GM18520 (cell line): ENCODE results near the gene ALG14.
"Not testable (repeated sequence)": the region's sequence is repeated elsewhere in the genome, so short reads cannot be mapped to it uniquely, and the experiment has no call there.

Experiments
- ATAC-seq: cut with Tn5 transposase; IDR thresholded peaks from one replicate; pipeline ENCODE4 v1.9.1; 2021; ENCODE audit not compliant: unreplicated experiment

The ALG14 gene

DNA sequence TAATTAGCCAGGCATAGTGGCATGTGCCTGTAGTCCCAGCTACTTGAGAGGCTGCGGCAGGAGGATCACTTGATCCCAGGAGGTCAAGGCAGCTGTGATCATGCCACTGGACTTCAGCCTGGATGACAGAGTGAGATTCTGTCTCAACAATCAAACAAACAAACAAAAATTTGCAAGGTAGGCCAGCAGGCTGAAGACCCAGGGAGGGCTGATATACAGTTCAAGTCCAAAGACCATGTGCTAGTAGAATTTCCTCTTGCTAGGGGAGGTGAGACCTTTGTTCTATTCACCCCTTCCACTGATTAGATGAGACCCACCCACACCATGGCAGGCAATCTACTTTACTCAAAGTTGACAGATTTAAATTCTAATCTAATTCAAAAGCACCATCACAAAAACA, 114.7 kb downstream of the ALG14 start:
- no peak for ATAC-seq

- no peak for ATAC-seq
Measured at GRCh38 chr1:94955767-94956632, 116.8 kb downstream of the ALG14 start.

DNA sequence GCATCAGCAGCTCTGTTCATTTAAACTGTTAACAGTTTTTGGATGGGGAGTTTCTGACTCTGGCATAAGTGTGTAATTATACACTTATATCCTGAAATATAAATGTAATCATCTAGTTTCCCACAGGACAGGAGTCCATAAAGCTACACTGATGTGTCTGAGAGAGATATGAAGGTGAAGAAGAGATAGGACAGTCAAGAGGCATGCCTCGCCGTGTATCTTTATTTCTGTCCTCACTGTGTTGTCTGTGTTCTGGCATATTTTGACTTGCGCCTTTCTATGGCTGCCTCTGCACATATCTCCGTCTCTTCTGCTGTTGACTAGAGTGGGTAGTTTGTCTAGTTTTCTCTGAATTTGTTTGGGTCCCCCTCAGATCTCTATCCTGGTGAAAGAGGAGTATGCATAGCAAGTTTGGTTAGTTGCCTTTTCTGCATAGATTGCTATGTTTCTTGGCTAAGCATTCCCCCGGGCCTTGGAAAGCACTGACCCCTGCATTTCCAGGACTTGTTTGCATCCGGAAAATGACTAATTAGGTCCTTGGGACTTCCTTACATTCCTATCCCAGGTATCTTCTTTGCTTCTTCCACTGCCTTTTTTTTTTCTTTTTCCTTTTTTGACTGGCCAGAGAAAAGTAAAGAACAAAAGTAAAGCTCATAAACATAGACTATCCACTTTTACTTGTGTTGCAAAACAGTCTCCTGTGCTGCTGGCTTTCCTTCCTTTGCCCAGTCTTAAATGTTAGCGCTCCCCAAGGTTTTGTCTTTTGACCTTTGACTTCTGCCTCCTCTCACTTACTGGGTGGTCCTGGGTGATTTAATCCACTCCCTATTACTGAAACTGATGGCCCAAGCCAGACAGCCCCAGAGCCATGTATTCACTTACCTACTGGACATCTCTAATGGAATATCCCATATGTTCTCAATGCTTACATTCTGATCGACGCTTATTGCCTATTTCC, 118.2 kb downstream of the ALG14 start:
- no peak for ATAC-seq

- ATAC-seq, result no peak
Measured at GRCh38 chr1:94953746-94954145, 119.0 kb downstream of the ALG14 start.

DNA sequence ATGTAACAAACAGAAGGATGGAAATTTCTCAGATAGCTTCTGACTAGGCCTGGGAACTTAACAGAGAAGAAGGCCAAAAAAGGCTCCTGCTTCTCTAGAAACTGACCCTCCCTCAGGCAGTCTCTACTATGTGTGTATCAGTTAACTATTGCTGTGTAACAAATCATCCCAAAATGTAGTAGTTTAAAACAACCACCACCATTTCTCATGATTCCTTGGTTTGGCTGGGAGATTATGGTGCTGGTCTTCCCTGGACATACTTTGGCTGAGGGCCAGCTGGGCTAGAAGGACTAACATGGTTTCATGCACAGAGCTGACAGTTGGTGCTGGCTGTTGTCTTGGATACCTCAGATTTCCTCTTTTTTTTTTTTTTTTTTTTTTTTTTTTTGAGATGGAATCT, 119.6 kb downstream of the ALG14 start:
- ATAC-seq, result no peak

GRCh38 chr1:94952539-94952938, 120.2 kb downstream of the ALG14 start:
- no peak for ATAC-seq

DNA sequence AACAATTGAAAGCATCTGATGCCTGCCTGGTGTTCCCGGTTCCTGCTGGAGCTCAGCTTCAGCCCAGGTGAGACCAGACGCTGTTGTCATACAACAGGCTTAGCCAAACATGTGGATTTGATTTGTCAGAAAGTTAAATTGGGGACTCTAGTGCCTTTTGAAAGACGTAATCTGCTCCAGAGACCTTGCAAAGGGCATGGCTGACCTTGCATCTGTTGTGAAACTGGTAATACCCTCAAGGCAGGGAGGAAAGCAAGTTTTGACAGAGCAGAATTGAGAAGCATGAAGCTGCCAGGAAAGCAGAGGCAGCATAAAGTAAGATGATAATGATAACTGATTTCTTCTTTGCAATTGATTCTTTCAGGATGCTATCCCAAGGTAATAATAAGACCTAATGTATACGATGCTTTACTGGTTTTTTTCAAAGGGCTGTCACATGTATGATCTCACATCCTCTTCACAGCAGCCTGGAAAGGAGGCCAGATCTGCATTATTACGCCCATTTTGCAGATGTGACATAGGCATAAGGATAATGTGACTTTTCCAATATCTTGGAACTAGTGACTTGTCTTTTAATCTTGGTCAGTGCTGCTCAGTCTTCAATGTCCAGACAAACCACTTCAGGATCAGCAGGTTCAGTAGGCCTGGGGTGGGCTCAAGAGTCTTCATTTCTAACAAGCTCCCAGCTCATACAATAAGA, 121.1 kb downstream of the ALG14 start:
- no peak for ATAC-seq

DNA sequence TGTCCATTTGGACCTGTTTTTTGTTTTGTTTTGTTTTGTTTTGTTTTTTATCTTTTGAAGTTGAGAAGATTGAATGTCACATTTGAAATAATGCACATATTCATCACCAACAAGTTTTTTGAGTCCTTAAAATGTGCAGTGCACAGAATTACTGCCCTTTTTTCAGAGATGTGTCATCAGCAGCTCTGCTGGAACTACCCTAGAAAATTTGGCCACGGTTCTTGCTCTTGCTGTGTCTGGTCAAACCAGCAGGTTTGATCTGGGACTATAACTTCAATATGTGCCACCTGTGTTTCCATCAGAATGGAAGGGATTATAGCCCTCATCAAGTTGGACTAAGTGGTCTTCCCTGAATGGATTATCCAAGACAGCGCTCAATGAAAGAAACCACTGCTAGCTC, 121.7 kb downstream of the ALG14 start:
- no peak for ATAC-seq

DNA sequence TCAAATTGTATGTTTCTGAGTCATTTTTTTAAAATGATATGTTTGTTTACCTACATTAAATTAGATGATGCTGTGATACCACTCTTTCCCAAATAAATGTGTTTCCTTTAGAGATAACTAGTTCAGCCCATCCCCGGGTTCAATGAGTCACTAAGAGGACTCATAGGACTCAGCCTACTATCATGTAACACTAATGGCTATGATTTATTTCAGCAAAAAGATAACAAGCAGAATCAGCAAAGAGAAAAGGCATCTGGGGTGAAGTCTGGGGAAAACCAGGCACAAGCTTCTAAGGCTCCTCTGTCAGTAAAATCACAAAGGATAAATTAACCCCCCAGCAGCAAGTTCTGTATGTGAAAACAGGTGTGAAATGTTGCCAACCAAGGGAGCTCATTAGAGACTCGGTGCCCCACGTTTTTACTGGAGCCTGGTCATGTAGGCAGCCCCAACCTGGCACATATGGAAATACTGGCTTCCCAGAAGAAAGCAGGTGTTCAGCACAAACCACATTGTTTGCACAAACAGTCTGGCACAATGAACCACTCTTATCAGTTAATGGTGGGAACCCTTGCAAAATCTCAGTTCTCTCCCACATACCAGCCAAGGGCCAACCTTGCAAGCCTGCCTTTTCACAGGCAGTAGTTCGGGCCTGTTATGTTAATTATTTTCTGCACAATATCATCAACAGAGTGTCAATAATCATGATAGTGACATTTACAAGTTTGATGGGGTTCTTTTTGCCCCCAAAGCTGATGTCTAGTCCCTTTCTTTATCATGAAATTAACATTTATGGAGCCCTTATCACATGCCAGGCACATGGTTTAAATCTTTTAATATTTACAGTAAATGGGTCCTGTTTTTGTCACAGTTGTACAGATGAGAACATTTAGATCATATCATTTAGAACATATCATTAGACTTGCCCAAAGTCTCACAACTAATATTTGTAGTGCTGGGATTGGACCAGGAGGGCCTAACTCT, 122.8 kb downstream of the ALG14 start:
- ATAC-seq, result no peak

DNA sequence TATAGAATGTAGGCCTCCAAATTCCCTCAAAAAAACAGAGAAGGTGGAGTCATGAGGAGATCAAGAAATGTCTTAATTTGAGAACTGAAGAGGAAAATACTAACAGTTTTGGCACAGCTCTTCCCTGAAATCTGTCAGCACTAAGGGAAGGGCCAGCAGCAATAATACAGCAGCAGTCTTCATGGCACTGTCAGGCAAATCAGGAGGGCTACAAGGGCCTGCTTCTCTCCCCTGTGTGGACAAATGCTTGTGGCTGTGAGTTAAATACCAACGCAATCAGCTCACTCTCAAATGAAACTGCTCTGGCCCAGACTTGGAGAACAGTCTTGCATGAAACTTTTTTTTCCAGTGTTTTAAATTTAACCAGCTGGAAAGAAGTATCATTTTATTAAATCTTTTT, 125.3 kb downstream of the ALG14 start:
- no peak for ATAC-seq

DNA sequence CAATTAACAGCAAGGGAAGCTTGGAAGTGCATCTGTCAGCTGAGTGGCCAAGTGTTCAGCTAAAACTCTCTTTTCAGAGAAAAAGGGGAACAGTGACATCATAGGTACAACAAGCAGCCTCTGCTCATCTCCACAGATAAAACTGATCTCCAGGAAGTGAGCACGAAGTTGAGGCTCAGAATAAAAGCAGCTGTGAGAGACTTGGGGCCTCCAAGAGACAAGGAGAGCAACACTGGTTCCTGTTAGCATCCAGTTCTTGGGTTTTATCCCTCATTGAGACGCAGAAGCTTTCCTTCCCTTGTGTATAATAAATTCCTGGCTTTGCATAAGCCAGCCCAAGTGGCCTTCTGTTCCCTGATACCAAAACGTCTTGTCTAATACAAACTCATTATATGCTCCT, 125.9 kb downstream of the ALG14 start:
- ATAC-seq, result no peak

DNA sequence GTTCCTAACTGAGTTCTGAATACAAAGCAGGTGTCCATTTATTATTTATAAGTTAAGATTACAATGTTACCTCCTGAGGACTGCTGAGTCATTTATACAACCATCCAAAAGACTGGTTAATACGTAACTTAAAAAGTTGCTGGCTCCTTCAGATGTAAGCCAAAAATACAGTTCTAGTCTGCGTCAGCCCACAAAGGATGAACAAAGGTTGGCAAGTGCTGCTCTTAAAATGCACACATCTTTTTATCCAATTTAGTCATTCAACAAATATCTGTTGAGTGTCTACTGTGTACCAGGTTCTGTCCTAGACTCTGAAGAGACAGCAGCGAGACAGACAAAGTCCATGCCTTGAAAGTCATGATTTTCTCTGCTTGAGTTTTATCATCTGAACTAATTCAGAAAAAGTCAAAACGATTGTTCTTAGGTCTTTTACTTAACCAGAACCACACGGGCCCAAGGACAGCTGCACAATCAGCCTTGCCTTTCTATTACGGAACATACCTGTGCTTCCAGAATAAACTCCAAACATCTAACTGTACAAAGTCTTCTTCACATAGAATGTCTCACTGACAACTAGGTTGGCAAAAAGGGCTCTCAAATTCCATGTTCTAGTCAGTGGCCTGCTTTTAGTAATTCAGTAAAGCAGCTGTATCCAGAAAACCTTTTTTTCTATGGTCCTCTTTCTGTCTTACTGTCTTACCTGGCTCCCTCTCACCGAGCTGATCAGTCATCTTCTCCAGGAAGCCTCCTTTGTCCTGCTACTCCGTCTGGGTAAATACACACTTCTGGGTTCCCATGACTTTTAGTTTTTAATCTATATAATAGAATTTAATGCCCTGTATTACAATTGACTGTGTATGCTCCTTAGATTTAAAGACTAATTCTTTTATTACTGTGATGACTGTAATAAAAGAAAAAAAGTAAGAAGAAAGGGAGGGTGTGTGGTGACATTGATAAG, 130.3 kb downstream of the ALG14 start:
- no peak for ATAC-seq

GRCh38 chr1:94941480-94941879, 131.3 kb downstream of the ALG14 start:
- ATAC-seq, result not testable (repeated sequence)

- no peak for ATAC-seq
Measured at GRCh38 chr1:94940738-94941137, 132.0 kb downstream of the ALG14 start.

- ATAC-seq, result no peak
Measured at GRCh38 chr1:94937820-94938219, 134.9 kb downstream of the ALG14 start.

DNA sequence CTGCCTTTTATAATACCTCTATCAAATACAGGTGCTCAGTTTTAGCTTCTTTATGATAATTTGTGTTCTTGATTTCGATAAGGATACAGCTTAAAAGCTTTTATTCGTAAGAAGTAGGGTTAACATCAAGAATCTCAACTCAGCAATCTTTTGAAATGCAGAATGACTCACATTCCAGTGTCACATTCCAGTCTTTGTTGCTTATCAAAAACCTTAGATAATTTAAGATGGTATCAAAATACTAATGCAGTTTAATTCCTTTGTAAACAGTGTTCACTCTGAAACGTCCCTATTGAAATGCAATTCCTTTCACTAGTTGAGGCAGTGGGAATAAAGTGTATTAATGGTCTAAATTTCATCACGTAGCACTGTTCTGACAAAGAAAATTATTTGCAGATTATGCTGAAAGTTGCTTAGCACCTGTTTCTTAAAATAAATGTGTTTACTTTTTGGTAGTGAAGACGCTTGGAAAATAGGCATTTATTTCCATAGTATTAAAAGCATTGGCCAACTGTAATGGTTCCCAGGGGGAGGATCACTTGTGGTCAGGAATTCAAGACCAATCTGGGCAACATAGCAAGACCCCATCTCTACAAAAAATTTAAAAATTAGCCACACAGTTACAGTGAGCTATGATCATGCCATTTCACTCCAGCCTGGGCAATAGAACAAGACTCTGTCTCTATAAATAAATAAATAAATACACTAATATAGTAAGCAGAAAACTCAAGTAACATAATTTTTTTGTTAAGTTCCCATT, 135.7 kb downstream of the ALG14 start:
- no peak for ATAC-seq

- no peak for ATAC-seq
Measured at GRCh38 chr1:94935476-94935875, 137.3 kb downstream of the ALG14 start.

GRCh38 chr1:94935034-94935433, 137.7 kb downstream of the ALG14 start:
- ATAC-seq, result no peak
